Jurkat, Clone E6-1 (cell line): Measurements from ENCODE around the gene BIK.
"Not testable (repeated sequence)": the region's sequence is repeated elsewhere in the genome, so short reads cannot be mapped to it uniquely, and the experiment has no call there.

Source experiments
- DNase-seq: peaks from one replicate; pipeline ENCODE4 v3.0.0-alpha.2; 2011; ENCODE audit warnings: low read depth, low spot score
- H3K4me3 ChIP-seq: 2 replicates; pipeline ENCODE4 v1.5.1; 2011; ENCODE audit warnings: mild to moderate bottlenecking, low read length, control low read depth, moderate library complexity

Gene BIK

DNA sequence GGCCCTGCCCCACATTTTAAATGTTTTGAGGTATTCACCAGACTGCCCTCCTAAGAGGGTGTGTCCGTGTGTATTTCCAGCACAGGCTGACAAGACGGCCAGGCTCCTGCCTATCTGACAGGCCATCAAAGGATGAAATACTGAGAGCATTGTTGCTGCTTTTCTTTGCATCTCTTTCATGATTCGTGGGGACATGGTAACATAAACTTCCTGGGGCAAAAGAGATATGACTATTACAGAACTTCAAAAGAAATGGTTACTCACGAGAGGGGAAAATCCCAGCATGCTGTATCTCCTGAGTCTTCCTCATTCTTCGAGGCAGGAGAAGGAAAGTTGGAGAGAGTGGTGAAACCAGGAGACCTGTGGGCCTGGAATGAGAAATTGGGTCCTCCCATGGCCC, 10.3 kb upstream of the BIK start:
- no peak for DNase-seq
- H3K4me3 ChIP-seq, result no peak overlapping the region

DNA sequence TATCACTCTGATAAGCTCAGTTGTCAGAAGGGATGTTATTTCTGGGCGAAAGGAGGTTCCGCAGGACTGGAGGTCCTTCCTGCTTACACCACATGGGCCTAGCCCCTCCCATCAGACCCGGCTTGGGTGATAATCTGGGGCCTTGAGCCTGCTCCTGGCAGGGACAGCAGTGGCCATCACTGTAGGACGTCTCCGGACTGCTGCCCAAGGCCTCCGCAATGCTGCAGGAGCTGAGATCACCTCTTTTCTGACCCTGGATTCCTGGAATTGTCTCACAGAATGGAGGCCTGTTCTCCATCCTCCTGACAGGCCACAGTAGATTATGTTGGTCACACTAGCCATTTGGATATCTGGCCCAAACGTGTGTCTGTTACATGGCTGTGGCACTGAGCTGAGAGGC, 9.2 kb upstream of the BIK start:
- no peak for DNase-seq
- H3K4me3 ChIP-seq, result no peak overlapping the region

DNA sequence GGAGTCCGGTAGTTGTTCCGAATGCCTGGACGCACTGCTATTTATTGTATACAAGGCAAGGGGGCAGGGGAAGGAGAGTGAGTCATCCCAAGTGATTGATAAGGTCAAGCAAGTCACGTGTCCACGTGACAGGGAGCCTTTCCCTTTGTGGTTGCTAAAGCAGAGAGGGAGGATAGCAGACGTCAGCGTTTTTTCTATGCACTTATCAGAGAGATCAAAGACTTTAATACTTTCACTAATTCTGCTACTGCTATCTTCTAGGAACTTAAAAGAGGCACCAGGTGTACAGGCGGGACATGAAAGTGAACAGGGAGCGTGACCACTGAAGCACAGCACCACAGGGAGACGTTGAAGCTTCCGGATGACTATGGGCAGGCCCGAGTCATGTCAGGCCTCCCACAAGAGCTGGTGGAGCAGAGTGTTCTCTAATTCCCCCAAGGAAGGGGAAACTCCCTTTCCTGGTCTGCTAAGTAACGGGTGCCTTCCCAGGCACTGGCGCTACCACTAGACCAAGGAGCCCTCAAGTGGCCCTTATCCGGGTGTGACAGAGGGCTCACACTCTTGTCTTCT, 6.4 kb upstream of the BIK start:
- peak; percentile 92 for DNase-seq
- peak overlapping the region; percentile 21 for H3K4me3 ChIP-seq

DNA sequence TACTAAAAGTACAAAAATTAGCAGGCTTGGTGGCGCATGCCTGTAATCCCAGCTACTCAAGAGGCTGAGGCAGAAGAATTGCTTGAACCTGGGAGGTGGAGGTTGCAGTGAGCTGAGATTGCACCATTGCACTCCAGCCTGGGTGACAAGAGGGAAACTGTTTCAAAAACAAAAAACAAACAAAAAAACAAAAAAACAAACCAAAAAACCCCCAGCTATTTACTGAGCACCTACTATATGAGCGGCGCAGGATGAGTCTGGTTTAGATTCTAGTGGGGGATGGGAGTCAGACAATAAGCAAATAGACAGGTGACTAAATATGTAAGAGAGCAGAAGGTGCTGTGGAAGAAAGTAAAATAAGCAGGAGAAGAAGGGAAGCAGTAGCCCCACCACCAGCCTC, 5.6 kb upstream of the BIK start:
- not testable (repeated sequence) for DNase-seq

DNA sequence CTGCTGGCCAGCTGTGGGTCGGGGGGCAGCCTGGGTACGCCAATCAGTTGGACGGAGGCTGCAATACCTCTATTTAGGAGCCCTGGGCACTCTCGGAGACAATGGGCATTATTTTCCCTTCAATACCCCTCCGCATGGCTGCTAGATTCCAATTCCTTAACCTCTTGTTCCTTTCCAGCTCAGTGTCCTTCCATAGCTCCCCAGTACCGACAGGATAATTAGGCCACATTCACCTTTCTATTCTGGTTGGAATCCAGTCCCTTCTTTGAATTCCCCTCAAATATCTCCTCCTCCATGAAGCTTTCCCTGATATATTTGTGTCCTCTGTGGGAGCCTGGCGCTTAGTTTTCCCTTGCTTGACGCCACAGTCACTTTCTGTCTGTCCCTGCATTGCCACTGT, 4.2 kb upstream of the BIK start:
- DNase-seq, result no peak
- no peak overlapping the region for H3K4me3 ChIP-seq

More for the DNA sequence above, 5.6 kb upstream of the BIK start:
- not testable (repeated sequence) for H3K4me3 ChIP-seq

DNA sequence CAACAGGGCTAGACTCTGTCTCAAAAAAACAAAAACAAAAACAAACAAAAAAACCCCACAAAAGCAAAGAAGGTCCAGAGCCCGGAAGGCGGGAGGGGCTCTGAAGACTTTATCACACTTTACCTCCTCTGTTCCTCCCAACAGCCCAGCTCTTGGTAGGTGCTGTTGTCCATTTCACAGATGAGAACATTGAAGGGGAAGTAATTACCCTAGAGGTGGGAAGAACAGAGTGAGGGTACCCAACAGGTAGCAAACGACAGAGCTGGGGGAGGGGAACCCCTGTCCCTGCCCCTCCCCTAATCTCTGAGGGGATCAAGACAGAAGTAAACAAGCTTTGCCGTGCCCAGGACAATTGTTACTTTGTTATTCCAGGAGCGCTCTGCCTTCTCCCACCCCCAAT, 1.0 kb upstream of the BIK start:
- DNase-seq, result no peak
- no peak overlapping the region for H3K4me3 ChIP-seq

DNA sequence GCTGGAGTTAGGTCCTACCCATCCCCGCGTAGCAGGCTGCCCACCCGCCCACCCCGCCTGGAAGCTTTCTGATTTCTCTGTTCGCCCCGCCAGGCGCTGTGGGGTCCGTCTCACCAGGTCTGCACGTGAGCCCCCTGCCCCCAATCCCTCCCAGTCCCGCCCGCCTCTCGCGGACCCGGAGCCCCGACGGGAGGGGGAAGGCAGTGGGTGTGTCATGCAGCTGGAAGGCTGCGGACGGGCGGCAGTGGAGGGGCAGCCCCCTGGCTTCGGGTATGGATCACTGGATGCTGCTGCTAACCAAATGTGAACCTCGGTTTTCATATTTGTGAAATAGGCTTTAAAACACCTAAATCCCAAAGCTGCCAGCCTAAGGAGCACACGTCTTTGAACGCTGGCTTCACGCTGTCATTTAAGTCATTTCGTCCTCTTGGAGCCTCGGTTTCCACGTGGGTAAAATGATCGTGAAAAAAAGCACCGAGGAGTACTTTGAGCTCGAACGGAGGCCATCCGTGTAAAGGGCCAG, 568 bp upstream of the BIK start:
- no peak for DNase-seq
- peak overlapping the region; percentile 68 for H3K4me3 ChIP-seq

DNA sequence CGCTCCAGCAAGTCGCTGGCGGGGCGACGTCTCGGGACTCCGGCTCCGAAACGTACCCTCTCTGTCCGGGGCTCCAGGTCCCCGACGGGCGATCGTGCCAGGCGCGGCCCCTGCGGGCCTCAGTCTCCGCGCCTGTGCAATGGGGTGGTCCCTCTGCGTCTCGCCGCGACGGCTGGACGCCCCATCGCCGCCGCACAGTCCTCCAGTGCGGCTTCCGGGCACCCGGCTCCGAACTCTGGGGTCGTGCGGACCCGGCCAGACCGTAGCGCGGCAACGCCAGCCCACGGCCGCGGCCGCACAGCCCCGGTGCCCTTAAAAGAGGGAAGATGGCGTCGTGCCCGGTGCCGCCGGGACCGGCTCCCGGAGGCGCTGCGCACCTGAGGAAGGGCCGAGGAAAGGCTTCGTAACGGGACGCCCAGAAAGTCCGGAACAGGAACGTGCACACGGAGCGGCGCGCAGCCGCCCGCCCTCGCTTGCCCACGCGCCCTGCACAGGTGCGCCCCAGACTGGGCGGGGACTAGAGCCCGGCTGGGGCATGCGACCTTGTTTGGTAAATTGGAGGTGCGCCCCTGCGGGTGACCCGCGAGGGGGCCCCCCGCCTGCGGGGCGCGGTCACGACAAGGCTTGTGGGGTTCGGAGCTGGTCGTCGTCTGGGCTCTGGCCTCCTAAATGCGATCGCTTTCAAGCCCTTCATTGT, 525 bp downstream of the BIK start:
- DNase-seq, result no peak
- H3K4me3 ChIP-seq, result peak overlapping the region; percentile 68

DNA sequence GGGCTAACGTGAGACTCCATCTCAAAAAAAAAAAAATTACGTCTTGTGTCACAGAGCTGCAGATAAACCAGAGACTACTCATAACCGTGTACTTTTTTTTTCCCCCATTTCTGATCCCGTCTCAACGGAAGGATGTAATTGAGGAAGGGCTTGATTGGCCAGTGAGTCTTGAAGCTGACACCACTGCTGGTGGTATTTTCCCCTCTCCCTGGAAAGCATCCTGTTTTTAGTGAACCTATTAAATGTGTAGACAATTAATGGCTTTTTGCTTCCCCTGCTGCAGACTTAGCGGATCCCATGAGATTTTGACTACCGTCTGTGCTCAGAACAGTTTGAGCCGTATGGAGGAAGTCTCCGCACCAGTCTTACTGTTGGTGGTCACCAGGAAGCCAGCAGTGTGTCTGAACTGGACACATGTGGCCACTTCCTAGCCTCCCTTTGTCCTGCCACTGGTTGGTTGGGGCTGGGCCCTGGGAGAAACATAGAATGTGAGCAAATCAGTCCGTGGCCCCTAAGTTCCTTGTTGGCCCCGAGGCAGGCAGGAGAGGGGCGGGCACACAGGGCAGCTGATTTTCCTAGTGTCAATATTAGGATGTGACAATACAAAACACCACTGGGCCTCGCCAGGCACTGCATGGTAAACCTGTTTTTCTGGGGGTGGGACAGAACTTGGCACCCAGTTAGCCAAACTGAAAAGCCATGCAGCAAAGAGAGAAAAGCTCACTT, 3.1 kb downstream of the BIK start:
- DNase-seq, result no peak
- H3K4me3 ChIP-seq, result no peak overlapping the region

DNA sequence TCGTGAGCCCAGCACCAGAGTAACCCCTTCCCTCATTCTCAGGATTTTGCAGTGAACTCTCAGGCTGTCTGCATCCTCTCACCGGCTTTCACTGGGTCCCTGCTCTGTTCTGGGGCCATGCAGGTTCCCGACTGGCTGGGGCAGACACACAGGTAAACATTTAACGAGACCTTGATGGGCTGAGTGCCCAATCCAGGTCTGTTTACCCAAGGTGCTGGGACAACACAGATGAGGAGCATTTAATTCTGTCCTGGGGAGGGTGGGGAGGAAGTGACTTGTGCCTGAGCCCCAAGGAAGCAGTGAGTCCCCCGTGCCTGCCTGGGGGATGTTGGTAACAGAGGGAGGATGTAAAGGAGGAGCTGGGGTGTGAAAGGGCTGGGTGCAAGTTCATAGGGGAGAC, 4.4 kb downstream of the BIK start:
- no peak for DNase-seq
- no peak overlapping the region for H3K4me3 ChIP-seq

DNA sequence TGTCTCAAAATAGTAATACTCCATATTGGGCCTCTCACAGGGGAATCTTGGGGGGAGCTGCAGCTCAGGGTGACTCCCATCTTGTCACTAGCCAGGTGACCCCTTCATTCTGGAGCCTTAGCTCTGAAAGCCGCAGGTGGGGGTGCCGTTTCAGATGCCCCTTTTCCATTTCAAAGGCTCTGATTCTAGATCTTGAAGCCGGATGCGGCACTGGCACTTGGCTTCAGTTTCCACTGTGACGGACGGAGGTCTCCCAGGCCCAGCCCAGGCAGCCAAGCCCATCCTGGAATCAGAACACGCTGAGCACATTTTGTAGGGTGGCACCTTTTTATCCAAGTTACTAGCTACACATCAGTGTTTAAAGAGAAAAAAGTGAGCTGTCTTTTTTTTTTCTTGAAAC, 6.4 kb downstream of the BIK start:
- DNase-seq, result no peak
- no peak overlapping the region for H3K4me3 ChIP-seq

DNA sequence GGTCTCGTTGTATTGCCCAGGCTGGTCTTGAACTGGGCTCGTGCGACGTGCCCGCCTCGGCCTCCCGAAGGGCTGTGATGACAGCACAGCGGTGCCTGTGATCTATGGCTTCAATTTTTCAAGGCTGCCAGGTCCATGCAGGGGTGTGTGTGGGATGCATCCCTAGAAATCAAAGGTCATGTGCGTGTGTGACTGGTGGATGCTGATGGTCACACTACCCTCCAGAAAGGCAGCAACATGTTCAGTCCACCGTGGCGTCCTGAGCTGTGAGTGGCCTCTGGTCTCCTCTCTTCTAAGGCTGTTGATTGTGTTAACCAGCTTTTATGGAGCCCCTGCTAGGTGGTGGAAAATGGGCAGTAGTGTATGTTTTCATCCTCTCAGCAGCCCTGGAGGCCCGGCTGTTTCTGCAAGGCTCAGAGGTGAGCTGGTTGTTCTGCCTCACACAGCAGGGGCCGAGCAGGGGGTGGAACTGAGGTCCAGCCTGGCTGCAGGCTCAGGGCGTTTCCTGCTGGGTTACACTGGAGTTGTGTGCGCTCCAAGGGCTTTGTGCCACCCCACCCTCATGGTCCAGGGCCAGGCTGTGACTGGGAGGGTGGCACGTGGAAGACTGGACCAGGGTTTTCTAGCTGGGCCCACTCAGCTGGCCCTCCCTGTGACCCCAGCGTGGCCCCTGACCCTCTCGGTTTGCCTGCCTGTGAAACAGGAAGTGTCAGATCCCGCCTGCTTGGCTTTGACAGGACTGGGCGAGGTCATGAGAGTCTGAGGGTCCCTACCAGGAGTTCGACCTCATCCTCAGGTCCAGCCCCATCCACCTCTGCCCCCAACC, 7.7 kb downstream of the BIK start:
- no peak overlapping the region for H3K4me3 ChIP-seq
- DNase-seq, result no peak

DNA sequence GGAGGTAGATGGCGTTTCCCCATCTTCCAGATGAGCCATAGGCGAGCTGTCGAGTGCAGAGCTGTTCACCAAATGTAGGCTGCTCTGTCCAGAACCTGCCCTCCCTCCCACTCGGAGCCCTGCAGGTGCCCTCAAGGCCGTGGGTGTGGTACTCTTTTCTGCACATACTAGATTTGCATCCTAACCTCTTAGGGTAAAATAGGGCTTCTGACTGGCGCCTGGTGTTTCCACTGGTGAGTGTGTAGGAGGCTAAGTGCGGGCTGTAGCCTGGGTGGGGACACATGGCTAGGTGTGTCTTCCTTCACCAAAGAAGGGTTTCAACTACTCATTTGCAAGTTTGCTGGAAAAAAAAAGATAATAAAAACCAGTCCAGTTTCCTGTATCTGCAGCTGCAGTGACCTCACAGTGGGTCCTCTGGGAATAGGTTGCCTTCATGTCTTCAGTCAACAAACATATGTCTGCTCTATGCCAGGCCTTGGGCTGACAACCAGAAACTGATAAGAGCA, 8.5 kb downstream of the BIK start:
- DNase-seq, result no peak
- no peak overlapping the region for H3K4me3 ChIP-seq

DNA sequence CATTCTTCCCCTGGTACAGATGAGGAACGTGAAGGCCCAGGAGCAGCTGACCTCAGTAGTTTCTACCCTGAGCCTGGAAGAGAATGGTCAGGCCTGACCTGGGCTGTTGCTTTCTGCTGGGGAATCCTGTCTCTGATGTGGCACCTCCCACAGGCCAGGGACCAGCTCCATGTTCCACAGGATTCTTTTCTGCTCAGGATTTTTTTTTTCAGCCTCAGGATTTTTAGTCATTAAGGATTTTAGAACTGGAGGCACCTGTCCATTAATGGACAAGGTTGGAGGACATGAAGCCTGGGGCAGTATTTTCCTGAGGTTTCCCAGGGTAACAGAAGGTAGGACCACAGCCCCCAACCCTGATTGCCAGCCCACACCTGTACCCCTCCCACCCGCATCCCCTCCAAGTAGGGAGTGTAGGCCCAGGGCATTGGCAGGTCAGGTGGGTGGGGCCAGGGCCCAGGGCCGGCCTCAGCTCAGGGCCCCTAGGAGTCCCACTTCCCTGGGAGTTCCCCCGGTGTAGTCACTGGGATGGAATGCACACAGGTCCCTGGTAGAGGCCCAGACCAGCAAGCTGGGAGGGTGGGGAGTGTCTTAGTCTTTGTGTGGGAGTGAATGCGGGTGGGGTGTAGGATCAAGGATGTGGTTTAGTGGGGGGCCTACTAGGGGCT, 16.1 kb downstream of the BIK start:
- no peak overlapping the region for H3K4me3 ChIP-seq
- no peak for DNase-seq

DNA sequence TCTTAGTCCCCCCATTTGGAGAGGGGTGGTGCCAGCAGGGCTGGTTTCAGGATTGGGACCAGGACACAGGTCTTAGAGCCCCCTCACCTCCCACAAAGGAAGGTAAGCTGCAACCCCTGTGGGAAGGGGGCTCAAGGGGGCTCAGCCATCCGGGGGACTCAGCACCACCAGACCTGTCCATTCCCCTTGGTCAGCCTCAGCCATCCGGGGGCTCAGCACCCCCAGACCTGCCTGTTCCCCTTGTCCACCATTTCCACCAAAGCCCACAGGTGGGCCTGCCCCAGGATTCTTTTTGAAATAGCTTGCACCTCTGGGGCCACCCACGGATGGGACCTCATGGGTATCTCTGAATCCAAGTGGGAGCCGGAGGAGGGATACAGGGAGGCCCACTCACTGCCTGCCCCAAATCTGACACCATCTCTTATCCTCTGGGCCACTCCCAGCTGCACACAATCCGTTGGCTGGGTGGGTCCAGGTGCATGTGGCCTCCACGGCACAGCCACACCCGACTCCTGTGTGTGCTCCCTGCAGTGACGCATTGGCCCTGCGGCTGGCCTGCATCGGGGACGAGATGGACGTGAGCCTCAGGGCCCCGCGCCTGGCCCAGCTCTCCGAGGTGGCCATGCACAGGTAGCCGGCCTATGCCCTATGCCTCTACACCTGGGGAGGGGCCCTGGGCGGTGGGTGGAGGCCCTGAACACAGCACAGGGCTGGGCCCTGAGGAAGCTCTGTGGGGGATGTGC, 16.8 kb downstream of the BIK start:
- no peak for DNase-seq
- no peak overlapping the region for H3K4me3 ChIP-seq

DNA sequence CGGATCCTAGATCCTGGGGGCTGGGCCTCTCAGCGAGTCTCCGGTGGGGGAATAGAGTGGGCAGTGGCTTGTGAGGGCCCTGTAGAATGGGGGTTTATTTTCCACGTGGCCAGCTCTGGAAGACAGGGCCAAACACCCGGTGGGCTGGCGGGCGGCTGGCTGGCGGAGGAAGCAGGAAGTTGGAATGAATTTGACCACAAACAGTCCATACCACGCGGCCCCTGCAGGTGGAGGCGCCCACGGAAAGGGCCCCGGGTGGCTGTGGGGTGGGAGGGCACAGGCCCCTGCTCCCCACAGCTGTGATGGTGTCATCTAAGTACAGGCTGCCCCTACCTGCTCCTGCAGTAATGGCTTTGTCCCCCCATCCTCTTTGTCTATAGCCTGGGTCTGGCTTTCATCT, 17.6 kb downstream of the BIK start:
- H3K4me3 ChIP-seq, result no peak overlapping the region
- DNase-seq, result no peak

DNA sequence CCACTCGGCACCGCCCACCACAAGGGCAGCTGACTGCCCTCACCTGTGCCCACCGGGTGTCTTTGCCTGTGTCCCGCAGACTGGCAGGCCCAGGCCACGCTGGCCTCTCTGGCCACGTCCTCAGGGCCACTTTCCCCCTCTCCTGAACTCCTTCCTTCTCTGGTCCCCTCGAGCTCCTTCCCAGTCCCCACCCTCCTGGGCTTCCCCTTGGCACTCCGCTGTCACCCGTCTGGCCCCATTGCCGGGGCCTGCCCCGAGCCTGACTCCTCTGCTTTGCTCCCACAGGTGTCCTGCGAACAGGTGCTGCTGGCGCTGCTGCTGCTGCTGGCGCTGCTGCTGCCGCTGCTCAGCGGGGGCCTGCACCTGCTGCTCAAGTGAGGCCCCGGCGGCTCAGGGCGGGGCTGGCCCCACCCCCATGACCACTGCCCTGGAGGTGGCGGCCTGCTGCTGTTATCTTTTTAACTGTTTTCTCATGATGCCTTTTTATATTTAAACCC, 18.4 kb downstream of the BIK start:
- peak overlapping the region; percentile 1 for H3K4me3 ChIP-seq
- peak; percentile 63 for DNase-seq
